Activated T-cell treated with anti-CD3 and anti-CD28 coated beads for 48 hours (primary cell): ENCODE results near the gene UNC13B.
"Not testable (repeated sequence)": the region's sequence is repeated elsewhere in the genome, so short reads cannot be mapped to it uniquely, and the experiment has no call there.

Experiments
- DNase-seq: peaks from one replicate; pipeline ENCODE4 v3.0.0-alpha.2; 2020; ENCODE audit warnings: low read depth

The UNC13B gene

DNA sequence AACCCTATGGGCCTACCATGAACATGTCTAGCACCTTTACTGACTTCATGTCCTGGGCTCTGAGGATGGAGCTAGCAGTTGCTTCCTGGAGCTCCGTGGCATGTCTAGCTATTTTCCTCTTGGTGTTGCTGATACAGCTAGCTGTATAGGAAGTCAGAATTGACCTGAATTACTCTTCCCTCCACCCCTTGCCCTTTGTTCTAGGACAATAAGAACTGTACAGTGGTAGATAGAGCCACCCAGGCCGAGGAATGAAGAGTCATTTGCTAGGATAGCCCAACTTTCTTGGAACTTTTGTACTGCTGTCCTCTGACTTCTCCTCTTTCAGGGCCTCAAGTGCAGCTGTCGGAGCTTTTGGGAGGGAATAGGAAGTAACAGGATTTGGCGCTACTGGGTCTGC lies 218.2 kb downstream of the UNC13B start:
- no peak for DNase-seq

DNA sequence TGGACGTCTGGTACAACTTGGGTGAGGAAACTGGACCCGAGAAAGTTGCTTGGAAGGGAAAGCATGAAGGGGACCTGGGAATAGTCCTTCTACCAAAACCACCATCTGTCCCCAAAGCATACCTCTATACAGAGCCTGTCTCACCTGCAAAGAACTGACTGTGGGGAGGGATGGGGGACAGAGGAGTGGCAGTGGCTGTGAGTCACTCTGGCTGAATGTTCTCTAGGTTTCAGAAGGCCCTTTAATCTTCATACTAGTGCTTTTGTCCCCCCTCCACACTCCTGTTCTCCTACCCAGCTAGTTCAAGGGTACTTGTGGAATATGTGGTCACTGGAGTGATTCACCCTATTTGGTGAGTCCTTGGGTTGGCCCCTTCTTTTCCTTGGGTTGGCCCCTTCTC lies 218.8 kb downstream of the UNC13B start:
- DNase-seq = no peak

GRCh38 chr9:35385042-35385441 lies 223.2 kb downstream of the UNC13B start:
- DNase-seq = no peak

DNA sequence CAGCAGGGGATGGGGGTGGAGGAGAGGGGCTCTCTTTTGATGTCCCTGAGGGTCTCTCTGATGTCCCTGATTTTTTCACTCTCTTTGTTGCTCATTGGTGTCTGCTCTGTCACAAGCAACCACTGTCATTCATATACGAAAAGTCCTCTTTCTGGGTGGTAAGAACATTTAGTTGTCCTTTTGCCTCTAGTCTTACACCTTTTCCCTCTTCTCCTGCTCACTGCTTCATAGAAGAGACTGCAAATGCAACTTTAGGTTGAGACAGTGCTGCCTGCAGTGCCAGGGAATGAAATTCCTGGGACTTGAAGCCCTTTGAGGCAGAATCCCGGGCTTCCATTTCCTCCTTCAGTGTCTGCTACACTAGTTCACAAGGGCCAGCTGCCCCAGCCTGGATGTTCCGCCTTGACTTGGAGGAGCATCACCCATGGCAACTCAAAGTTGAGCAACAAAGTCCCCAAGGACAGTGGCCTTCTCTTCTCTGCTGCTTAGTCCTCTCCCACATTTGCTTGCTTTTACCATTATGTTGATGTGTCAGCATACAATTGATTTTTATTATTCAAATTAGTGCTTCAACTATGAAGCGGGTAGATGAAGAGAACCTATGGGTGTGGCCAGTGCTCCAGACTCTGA lies 233.4 kb downstream of the UNC13B start:
- DNase-seq = no peak

DNA sequence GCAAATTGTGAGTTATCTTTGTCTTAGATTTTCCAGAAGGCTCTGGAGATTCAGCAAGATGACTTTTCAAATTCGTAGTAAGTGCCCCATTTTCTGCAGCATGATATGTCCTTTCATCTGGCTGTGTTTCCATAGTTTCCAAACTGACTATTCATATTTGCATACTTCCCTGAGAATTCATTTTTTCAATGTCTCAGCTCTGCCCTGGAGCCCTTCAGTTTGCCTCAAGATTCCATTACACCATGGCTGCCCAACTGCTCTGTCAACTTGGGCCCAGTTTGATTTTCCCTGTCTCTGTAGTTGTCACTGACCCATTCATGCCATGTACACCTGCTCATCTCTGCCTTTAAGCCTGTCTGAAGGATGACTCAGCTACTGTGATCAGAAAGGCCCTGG lies 233.9 kb downstream of the UNC13B start:
- no peak for DNase-seq

DNA sequence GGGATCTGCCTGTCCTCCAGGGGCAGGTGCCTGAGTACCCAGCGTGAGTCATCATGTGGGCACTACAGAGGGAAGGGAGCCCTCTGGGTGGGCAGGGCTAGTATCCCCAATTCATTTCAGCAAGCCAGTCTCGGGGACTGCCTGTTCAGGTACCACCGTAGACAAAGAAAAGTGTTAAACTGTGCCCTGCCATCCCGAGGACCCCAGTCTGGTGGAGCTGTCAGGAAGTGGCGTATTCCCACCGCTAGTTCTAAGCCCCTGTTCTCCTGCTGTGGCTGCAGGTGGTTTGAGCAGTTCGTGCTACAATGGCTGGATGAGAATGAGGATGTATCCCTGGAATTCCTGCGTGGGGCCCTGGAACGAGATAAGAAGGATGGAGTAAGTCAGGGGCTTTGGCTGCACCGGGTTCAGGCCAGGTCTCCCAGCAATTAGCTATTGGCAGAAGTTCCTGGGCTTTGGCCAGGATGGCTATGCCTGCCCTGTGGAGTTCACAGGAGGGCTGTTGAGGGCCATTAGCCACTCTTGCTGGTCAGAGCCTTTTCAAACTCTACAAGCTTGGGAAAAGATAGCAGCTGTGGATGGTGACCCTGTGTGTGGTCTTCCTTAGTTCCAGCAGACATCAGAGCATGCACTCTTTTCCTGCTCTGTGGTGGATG lies 234.9 kb downstream of the UNC13B start:
- no peak for DNase-seq

DNA sequence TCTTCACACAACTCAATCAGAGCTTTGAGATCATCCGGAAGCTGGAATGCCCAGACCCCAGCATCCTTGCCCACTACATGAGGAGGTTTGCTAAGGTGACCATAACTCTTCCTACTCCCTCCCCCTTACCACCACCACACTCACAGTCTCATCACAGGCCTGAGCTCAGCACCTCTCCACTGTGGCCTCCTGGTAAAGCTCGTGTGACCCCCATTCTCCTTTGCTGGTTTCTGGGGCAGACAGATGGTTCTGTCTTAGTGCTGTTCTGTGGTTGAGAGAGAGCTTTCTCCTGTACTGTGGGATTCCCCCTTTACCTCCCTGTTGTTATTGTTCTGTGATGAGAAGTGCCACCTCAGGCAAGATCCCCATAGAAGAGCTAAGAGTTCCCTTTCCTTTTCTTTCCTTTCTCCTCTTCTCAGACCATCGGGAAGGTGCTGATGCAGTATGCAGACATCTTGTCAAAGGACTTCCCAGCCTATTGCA lies 235.4 kb downstream of the UNC13B start:
- DNase-seq = no peak

GRCh38 chr9:35397923-35398322 lies 236.1 kb downstream of the UNC13B start:
- no peak for DNase-seq

DNA sequence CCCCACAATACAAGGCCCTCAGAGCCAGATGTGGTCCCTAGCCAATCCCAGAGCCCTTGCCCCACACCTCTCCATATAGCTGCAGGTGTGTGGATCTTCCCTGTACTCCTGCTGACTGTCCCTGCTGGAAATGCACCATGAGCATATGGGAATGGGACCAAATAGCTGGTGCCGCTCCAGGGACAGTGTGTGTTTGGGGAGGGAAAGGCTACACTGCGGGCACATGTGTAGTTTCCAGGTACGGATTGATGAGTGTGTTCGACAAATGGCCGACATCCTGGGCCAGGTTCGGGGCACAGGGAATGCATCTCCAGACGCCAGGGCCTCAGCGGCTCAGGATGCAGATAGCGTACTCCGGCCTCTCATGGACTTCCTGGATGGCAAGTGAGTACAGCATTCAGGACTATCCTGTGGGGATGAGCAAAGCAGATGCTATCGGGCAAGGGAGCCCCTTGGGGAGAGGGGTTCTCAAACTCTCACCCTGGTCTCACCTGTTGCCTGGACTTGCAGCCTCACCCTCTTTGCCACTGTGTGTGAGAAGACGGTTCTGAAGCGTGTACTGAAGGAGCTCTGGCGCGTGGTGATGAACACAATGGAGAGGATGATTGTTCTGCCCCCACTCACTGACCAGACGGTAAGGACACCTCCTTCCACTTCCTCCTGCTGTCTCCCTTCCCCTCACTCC lies 237.0 kb downstream of the UNC13B start:
- no peak for DNase-seq

- no peak for DNase-seq
These were observed 243.1 kb downstream of the UNC13B start for GRCh38 chr9:35404865-35405264.

- peak; percentile 38 for DNase-seq
These were observed 244.6 kb downstream of the UNC13B start for GRCh38 chr9:35406183-35406959.

DNA sequence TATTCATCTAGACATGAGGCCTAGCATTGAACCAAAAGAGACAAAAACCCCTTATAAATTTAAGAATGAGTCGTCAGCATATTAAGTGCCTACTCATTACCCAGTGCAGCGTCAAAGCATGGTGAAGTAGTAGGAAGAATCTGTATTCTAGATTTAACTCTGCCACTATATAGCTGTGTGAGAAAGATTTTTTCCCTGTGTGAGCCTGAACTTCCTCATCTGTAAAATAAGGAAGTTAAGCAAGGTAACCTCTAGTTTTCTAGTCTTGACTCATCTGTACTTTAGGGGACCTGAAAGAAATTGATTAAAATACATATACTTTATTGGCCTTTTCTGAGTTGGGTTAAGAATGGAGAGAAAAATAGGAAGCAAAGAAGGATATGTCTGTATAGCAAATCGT lies 246.0 kb downstream of the UNC13B start:
- no peak for DNase-seq

DNA sequence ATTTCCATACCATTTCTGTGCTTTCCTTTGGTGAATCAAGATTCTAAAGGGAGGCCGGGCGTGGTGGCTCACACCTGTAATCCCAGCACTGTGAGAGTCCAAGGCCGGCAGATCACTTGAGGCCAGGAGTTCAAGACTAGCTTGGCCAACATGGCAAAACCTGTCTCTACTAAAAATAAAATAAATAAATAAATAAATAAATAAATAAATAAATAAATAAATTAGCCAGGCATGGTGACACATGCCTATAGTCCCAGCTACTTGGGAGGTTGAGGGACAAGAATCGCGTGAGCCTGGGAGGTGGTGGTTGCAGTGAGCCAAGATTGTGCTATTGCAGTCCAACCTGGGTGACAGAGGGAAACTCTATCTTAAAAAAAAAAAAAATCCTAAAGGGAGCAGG lies 247.6 kb downstream of the UNC13B start:
- not testable (repeated sequence) for DNase-seq

DNA sequence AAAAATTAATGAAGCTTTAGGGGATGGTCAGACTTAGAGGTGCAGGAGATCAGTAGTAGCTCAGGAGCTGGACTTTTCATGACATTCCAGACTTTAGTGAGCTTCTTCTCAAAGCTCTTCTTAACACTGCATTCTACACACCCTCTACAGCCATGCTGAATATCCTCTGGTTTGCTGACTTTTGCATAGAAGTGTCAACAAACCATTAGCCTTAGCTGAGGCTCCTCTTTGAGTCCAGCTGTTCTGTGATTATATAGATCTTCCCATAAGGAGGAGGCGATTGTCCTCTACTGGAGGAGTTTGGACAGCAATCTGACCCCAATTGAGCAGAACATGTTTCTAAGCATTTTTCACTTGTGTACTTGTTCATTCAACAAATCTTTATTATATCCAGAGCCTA lies 253.1 kb downstream of the UNC13B start:
- no peak for DNase-seq

DNA sequence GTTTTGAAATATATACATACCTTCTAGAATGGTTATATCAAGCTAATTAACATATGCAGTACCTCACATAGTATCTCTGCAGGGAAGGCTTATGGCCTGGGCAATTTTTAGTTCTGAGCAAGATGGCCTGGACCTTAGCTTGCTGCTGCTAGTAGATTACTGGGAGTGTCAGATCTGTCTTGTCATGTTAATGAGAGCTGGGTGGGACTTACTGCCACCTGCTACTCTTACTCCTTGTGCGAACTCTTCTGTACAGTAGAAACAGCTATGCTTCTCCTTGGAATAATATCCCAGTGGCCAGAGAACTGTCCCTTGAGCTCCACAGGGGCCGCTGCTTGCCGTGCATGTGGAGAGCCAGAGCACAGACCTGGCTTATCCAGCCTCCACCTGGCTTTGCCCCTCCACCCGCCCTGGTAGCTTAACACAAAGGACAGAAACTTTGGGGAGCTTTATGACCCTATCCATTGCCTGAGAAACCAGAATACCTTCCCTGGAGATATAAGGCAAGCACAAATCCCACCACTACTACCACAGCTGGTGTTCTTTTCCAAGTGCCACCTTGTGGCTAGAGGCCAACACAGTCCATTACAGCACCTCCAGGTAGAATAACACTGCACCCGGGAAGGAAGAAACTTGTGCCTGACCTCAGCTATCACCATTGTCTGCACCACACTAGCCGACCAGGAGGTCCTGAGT lies 253.7 kb downstream of the UNC13B start:
- DNase-seq = no peak

- no peak for DNase-seq
These were observed 254.3 kb downstream of the UNC13B start for GRCh38 chr9:35416098-35416427.

DNA sequence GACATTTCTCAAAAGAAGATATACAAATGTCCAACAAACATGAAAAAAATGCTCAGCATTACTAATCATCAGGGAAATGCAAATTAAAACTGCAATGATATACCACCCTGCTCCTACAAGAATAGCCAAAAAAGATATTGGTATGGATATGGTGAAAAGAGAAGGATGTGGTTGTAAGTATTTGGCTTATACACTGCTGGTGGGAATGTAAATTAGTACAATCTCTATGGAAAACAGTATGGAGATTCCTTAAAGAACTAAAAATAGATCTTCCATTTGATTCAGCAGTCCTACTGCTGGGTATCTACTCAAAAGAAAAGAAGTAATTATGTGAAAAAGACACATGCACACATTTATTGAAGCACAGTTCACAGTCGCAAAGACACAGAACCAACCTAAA lies 260.5 kb downstream of the UNC13B start:
- no peak for DNase-seq

GRCh38 chr9:35422753-35423152 lies 260.9 kb downstream of the UNC13B start:
- no peak for DNase-seq

- DNase-seq = no peak
These were observed 261.7 kb downstream of the UNC13B start for GRCh38 chr9:35423499-35423898.

DNA sequence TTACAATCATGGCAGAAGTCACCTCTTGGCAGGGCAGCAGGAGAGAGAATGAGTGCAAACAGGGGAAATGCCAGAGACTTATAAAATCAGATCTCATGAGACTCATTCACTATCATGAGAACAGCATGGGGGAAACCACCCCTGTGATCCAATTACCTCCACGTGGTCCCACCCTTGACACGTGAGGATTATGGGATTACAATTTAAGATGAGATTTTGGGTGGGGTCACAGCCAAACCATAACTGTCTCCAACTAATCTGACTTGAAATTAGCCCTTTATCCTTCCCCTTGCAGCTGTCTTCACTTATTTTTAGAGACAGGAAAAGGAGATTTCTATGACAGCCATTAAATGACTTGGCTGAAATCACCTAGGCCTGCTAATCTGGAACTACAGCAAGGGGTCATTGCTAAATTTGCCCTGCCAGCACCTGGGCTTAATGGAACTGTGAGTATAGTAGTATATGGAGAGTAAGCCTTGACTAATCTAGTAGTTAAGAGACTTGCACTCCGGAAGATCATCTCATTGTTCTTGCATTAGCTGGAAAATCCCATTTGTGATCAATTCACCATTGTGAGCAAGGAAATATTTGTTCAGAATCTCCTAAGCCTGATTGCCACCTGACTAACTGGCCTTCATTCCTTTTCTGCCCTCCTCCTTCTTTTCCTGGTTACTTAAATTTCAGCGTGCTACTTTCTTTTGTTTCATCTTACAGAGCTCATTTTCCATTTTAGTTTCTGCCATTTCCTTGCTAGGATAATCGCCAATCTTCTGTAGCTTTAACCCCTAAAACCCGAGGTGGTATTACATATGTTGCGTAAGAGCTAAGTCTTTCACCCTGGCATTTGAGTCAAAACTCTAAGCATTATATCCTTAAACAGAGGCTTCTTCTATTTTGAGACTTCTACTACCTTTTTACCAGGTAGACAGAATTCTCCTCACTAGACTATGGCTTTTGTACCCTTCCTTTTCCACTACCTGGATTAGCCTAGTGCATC lies 262.8 kb downstream of the UNC13B start:
- no peak for DNase-seq

DNA sequence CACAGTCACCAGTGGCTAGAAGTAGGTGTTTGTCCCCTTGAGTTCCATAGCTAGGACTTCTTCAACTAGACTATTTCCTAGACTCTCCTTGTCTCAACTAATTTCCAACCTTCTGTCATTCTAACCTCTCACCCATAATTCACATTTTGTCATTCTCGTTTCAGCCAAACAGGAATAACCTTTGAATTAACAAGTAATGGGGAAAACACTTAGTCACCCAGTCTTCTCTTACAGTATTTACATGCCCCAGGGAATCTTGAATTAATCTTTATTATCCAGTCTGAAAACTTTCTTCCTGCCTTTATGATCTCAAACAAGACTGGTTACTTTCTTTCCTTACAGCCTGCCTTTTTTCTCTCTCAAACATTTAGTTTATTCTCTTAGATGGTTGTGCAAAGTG lies 264.8 kb downstream of the UNC13B start:
- DNase-seq = no peak
